ENCODE results near the gene ITPR3.

DNA sequence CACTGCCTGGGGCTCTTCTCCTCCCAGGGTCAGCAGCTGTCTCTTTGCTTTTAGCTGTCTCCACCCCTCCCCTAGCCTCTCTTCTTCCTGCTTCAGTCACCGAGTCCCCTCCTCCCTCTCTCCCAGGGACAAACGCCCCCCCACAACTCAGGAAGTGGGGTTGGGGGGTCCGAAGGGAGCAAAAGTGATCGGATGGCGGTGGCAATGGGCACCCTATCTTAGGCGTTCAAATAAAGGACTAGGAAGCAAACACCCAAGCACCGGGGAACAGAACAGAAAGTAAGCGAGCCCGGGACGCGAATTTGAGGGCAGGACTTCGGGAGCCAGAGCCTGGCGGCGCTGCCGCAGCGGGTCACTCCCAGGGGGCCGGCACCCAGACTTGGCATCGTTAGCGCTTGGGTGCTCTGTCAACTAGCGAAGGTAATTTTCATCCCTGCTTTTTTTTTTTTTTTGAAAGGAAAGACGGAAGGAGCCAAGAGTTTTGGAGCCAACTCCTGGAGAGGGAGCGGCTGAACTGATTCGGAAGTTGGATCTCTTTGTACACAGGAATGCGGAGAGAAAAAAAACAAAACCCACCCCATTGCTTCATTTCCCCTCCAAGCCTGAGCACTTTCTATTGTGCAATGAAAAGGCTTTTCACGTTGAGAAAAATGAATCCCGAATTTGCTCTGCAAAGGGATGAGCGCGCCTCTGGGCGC, 815 bp upstream of the ITPR3 start:
- TF ChIP-seq, protein P1, sequence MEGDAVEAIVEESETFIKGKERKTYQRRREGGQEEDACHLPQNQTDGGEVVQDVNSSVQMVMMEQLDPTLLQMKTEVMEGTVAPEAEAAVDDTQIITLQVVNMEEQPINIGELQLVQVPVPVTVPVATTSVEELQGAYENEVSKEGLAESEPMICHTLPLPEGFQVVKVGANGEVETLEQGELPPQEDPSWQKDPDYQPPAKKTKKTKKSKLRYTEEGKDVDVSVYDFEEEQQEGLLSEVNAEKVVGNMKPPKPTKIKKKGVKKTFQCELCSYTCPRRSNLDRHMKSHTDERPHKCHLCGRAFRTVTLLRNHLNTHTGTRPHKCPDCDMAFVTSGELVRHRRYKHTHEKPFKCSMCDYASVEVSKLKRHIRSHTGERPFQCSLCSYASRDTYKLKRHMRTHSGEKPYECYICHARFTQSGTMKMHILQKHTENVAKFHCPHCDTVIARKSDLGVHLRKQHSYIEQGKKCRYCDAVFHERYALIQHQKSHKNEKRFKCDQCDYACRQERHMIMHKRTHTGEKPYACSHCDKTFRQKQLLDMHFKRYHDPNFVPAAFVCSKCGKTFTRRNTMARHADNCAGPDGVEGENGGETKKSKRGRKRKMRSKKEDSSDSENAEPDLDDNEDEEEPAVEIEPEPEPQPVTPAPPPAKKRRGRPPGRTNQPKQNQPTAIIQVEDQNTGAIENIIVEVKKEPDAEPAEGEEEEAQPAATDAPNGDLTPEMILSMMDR (IDR thresholded peaks at IDR 0.05) = no peak
- no peak for TF ChIP-seq POLR2A (IDR thresholded peaks at IDR 0.05)

All from lower leg skin (tissue), 3 donors.